ENCODE measurements around the gene IFT80.
"Not testable (repeated sequence)": the region's sequence is repeated elsewhere in the genome, so short reads cannot be mapped to it uniquely, and the experiment has no call there.

IFT80 gene

DNA sequence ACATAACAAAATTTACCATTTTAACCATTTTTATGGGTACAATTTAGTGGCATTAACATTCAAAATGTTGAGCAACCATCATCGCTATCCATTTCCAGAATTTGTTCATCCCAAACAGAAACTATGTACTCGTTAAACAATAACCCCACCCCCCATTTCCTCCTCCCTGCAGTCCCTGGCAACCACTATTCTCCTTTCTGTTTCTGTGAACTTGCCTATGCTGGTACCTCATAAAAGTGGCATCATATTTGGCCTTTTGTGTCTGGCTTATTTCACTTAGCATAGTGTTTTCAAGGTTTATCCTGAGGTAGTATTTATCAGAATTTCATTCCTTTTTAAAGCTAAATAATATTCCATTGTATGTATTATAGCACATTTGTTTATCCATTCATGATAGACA is 141.4 kb downstream of the IFT80 start:
- no peak for DNase-seq

GRCh38 chr3:160253298-160253697 is 145.7 kb downstream of the IFT80 start:
- no peak for DNase-seq

DNA sequence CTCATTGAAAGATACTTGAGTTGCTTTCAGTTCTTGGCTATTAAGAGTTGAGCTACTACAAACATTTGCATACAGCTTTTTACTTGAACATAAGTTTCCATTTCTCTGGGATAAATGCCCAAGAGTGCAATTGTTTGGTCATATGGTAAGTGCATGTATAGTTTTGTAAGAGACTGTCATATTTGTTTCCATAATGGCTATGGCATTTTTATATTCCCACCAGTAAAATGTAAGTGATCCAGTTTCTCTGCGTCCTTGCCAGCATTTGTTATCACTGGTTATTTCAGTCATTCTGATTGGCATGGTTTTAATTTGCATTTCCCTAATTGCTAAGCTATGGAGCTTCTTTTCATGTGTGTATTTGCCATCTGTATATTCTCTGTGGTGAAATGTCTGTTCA is 151.3 kb downstream of the IFT80 start:
- DNase-seq, result no peak

DNA sequence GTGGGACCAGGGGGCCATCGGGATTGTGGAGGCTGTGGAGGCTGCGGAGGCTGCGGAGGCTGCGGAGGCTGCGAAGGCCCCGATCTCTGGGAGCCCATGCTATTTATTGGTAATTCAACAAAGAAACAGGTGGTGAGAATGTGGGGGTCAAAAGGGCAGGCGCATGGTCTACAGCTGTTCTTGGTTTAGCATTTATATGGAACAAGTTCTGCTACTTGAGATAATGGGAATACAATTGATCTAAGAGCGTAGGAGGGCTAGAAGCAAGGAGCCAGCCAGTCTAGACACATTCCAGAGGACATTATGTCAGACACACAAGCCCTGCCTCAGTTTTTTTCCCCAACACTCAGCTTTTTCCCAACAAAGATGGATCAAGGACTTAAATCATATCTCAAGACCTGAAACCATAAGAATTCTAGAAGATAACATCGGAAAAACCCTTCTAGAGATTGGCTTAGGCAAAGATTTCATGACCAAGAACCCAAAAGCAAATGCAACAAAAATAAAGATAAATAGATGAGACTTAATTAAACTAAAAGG is 153.7 kb downstream of the IFT80 start:
- no peak for DNase-seq

DNA sequence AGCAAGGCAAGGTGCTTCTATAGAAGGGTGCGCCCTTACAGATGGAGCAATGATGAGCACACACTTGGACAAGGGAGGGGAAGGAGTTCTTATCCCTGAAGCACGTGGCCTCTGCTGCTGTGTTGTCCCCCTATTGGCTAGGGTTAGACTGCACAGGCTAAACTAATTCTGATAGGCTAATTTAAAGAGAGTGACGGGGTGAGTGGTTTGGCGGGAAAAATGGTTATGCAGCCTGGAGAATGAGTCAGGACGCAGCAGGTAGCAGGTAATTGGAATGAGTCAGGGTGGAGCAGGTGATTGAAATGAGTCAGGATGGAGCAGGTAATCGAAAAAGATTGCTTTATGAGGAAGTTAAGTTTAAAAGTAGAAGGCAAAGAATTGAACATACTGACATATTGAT is 158.3 kb downstream of the IFT80 start:
- DNase-seq, result not testable (repeated sequence)

DNA sequence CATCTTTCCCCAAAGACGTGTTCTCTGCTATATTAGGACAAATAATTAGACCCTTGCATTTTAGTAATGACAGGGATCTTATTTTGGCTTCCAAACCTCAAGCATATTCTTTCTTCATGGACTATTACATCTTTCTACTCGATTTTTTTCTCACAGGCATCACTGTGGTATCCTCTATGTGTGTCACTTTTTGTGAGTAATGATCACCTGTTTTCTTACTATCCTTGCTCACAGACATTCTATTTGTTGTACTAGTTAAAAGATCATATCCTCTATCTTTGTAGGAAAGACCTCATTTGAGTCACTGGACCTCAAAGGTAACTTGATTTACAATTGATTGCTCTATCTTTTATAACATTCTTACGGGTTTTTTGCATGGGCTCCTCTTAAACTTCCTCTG is 167.0 kb downstream of the IFT80 start:
- DNase-seq, result no peak

GRCh38 chr3:160227419-160227818 is 171.6 kb downstream of the IFT80 start:
- no peak for DNase-seq

DNA sequence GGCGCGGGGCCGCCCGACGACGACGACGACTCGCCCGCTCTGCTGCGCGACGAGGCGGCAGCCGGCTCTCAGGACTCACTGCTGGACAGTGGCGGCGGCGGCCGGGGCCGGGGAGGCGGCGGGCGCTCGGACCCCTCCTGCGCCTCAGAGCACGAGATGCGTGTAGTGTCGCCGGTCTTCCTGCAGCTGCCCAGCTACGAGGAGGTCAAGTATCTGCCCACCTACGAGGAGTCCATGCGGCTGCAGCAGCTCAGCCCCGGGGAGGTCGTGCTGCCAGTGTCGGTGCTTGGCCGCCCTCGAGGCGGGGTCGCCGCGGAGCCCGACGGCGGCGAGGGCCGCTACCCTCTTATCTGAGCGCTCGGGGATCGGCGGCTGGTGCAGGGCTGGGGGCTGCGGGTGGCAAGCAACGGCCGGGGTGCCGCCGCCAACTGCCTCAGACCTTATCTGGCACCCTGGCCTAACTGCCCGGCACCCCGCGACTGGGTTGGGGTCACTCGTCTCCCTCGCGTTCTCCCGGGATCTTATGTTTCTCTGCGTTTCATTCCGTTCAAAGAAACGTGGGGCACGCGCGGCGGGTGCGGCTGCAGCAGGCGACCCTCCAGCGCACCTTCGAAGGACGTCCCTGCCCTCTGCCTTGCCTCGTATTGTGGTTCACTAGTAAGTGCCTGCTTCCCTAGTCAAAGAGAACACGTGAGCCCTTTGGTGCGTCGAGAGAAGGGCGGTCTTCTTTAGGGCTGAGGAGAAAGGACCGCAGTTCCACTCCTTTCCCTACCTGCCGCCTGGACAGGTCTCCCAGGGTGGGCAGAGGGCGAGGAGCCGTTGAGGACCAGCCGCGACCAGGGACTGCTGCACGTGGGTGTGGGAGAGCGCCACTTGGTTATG is 172.8 kb downstream of the IFT80 start:
- peak; percentile 26 to 28 for DNase-seq

- peak; percentile 62 to 74 for DNase-seq
Measured at GRCh38 chr3:160225176-160226025, 173.6 kb downstream of the IFT80 start, which contains the start of gene C3orf80. TSS of gene C3orf80 (plus strand) at chr3:160225422. CDS start at chr3:160225636, 214 bp downstream.

DNA sequence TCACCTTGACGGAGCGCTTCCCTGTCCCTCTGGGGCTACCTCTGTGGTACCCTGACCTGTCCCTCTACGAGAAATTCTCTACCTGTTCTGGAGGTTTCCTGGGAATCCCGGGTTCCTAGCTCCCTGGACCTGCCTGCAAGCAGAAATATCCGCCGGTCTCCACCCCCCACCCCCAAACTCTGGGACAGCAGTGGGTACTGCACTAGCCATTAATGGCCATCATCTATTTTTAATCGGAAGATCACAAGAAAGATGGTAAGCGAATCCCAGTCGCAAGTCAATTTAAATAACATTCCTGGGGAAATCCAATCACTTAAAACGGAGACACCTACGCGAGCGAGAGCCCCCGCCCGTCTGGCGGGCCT is 174.2 kb downstream of the IFT80 start:
- peak in 1 of 2 experiments; percentile 16 for DNase-seq

DNA sequence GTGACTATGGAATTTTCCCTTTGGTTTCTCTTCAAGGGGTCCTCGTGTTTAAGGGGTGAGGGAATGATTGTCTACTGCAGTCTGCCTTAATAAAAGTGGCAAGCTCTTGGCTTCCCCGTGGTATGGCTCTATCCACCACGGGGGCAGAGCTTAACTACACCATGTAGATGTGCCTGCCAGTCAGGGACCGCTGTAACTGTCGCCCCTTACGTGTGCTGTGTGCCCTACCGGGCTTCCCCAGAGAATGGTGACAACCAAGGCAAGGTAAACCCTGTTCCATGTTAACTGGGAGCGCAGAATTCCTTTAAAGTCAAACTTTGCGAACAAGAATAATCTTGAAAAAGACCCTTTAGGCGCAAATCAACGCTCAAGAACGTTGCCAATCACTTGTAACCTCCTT is 174.8 kb downstream of the IFT80 start:
- DNase-seq, result peak; percentile 19 to 22

DNA sequence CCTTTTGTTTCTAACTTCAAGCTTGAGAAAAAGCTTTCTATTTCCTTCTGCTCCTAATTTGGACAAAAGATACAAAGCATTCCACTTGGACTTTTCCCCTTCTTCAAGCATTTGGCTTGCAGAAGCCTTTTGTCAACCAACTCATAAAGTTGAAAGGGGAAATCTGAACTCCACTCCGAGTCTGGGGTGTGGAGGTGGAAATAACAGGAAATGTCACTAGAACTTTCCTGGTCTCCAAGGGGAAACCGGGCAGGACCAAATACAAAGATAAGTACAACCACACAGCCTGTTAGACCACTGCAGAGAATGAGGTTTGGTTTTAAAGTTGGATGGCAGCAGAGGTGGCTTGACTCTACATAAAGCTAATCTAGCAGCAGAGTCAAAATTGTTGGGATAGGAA is 178.0 kb downstream of the IFT80 start:
- DNase-seq, result no peak

- no peak for DNase-seq
Measured at GRCh38 chr3:160220038-160220437, 179.0 kb downstream of the IFT80 start.

- no peak for DNase-seq
Measured at GRCh38 chr3:160218136-160218535, 180.9 kb downstream of the IFT80 start.

DNA sequence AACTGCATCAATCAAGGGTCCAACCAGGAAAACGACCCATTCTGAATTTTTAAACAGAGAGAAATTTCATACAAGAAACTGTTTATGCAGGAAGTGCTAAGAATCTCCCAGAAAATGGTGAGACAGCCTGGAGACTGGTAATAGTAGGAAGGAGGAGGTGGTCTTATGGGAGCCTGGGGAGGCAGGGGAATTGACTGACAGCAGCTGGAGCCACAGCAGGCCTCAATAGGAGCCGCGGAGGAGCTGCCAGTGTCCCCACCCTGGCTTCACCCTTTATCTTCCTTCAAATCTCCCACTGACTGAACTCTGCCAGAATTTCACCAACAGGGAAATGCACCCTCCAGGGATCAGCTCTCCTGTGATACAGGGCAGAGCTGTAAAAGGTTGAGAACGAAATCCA is 181.3 kb downstream of the IFT80 start:
- DNase-seq, result no peak

DNA sequence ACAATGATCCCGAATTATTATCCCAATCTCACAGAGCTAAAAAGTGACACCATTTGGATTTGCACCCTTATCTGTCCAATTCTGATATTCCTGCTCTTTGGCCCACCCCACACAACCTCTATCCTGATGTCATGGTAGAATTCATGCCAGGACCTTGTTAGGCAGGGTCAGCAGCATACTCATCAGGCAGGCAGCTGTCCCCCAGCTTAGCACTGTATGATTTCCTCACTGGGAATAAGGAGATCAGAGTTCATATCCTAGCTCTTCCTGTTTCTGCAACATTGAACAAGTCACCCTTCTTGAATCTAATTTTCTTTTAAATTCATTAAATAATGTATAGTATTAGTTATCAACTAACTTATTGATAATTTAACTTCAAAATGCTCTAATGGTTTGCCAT is 185.8 kb downstream of the IFT80 start:
- DNase-seq, result no peak

DNA sequence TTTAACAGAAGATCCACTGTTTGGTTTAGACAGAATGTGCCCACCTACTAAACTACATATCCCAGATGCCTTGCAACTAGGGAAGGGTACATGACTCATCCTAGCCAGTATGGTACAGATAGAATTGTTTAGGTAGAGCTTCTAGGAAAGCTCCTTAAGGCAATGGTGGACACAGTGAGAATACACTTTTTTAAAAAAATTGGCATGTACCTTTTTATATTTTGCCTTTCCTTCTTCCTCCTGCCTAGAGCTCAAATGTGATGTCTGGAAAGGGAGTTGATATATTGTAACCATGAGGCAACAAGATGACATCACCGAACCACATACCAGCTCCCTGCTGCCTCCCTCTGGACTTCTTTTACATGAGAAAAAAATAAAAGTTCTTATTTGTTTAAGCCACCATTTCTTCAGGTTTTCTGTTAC is 188.2 kb downstream of the IFT80 start:
- DNase-seq, result no peak

DNA sequence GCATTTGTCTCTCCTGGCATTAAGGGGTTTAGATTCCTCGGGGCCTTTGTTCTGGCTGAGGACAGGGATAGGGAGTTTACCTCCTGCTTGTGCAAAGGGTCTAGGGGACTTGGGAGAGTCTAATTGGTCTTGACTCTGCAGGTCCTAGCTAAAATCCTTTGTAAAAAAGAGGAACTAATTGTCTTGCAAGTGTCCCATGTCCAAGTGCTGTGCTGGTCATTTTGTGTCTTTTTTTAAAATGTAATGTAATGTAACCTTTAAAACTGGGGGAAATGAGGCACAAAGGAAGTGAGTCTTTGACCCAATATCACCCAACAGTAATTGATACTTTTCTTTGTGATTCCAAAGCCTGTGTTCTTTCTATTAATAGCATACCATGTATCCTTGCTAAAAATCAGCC is 188.7 kb downstream of the IFT80 start:
- DNase-seq, result no peak

Data from activated T-cell treated with anti-CD3 and anti-CD28 coated beads, Interleukin-2, amount 50 U/mL, for 48 hours (primary cell).